ENCODE measurements around the gene MRAS.
"Not testable (repeated sequence)": the region's sequence is repeated elsewhere in the genome, so short reads cannot be mapped to it uniquely, and the experiment has no call there.

MRAS gene

GRCh38 chr3:138394686-138395085 is 46.3 kb downstream of the MRAS start:
- DNase-seq, result no peak

- no peak for DNase-seq
Observed at GRCh38 chr3:138395865-138396751, 47.7 kb downstream of the MRAS start.

DNA sequence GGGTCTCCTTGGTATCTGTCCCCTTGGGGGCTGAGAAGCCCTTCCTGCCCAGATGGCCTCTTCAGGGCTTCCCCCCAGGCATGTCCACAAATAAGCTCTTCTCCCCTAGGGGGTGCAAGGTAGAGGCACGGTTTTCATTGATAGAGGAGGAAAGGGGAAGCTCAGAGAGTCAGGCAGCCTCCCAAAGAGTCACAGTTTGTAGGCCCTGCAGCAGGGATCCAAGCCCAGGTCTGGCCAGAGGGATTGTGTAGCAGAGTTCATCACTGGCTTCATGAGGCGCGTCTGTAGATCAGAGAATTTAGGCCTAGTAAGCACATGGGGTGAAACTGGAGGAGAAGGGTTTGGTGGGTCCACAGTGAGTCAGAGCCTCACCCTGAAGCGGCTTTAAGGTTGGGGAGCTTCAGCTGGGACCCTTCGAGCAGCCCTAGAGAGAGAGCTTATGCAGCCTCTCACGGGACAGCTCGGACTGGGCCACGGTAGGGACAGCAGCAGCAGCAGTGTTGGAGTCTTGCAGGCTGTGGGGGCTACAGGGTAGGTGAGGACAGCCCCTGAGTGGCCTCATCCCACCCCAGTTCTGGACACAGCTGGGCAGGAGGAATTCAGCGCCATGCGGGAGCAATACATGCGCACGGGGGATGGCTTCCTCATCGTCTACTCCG is 48.5 kb downstream of the MRAS start:
- DNase-seq, result no peak

DNA sequence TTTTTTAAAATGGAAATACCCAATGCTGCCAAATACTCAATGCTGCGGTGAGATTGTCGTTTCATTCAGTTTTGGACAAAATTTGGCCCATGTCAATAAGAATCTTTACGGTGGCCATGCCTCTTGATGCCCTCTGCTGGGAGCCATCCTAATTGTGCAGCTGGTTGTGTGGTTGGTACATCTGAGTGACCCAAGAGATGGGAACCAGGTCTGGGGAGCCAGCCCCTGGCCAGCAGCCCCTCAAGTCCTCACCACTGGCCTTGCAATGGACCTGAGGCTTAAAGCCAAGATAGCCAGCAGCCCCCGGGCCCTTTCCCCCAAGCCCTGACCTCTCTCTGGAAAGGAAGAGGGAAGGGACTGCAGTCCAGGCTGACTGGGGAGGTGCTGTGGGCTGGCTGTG is 49.6 kb downstream of the MRAS start:
- no peak for DNase-seq

GRCh38 chr3:138398791-138399575 is 50.6 kb downstream of the MRAS start:
- no peak for DNase-seq

- no peak for DNase-seq
Observed at GRCh38 chr3:138399766-138400165, 51.4 kb downstream of the MRAS start.

DNA sequence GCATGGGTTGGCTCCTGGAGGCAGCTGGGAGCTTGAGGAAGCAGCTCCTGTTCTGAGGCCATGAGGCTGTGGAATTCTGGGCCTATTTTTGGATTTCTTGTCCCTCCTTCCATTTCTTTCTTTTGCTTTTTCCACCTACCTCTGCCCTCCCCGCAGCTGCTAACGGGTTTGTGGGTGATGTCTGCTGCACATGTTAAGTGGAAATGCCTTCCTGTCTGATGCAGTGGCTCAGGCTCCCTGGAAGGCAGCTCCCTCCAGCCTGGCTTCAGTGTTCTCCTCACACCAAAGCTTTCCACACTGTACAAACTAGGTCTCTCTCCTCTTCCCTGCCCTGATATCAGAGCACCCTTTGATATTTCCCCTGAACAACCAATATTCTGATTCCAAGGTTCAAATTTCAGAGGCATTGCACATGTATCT is 52.3 kb downstream of the MRAS start:
- no peak for DNase-seq

GRCh38 chr3:138401834-138402233 is 53.5 kb downstream of the MRAS start:
- DNase-seq, result no peak

- DNase-seq, result no peak
Observed at GRCh38 chr3:138404121-138404520, 55.7 kb downstream of the MRAS start.

GRCh38 chr3:138405001-138405400 is 56.6 kb downstream of the MRAS start:
- DNase-seq, result no peak

DNA sequence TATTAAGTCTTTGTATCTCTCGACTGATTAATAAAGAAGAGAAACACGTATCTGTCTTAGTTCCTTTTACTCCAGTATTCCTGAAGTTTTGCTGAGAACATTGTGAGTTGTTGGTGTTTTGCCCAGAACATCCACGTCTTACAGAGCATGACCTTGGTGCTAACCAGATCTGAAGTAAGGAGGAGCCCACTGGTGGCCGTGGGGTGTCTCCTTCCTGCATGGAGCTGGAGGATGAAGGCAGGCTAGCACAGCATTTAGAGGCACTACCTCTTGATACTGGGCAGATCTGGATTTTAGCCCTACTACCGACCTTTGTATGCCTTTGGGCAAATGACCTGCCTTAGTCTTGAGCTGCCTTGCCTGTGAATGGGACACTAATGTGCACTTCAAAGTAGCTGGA is 57.1 kb downstream of the MRAS start:
- DNase-seq, result no peak

GRCh38 chr3:138406606-138407005 is 58.2 kb downstream of the MRAS start:
- DNase-seq, result no peak

DNA sequence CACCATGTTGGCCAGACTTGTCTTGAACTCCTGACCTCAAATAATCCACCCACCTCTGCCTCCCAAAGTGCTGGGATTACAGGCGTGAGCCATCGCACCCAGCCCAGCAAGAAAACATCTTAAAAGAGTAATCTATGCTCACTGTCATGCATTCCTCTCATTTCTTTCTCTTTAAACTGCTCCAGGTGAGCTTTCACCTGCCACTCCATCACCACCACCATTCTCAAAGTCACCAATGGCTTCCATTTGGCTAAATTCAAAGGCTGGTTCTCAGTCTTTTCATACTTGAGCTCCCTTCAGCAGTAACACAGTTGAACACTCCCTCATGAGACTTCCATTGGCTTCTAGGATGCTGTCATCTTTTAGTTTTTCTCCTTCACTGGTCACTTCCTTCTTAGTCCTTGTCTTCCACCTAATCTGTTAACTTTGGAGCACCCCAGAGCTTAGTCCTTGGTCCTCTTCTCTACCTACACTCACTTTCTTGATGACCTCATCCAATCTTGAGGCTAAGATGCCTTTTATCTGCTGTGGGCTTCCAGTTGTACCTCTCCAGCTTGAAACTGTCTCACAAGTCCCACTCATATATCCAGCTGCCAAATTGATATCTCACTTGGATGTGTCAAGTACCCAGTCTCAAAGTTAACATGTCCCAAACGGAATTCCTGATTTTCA is 59.0 kb downstream of the MRAS start:
- DNase-seq, result no peak

- DNase-seq, result no peak
Observed at GRCh38 chr3:138408751-138409570, 60.6 kb downstream of the MRAS start.

GRCh38 chr3:138412821-138413551 is 64.6 kb downstream of the MRAS start:
- DNase-seq, result no peak

- not testable (repeated sequence) for DNase-seq
Observed at GRCh38 chr3:138416236-138416635, 67.9 kb downstream of the MRAS start.

- DNase-seq, result no peak
Observed at GRCh38 chr3:138417559-138417982, 69.2 kb downstream of the MRAS start.

GRCh38 chr3:138418601-138419206 is 70.3 kb downstream of the MRAS start:
- no peak for DNase-seq

DNA sequence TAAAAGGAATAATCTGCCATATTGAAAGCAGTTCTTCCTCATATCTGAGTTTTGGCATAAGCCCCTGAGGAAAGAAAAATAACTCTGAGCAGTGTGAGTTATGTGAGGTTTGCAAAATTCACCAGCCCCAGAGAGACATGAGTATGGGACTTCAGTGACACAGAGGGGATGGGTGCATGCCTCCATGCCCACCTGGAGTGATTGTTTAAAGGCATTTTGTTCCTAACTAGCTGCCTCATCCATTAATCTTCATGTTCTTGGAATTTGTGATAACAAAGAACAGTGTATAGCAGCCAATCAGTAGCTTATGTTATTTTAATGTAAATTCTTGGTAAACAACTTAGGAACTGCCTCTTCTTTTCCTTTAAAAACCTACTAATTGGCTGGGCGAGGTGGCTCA is 74.9 kb downstream of the MRAS start:
- no peak for DNase-seq

- DNase-seq, result no peak
Observed at GRCh38 chr3:138424323-138424722, 75.9 kb downstream of the MRAS start.

DNA sequence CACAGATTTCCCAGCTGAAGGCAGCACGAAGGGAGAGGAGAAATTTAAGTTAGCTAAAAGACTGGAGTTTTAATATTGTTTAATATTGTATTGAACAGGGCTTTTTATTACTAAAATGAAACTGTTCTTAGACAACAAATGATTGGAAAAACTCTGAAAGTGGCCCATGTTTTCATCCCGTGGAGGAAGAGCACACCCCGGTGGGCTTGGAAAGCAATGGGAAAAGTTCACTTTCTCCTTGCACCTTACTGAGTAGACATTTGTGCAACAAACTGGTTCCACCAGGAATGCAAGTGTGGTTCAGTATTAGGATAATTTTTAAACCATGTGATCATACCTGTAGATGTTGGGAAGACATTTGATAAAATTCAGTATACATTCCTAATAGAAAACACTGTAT is 77.8 kb downstream of the MRAS start:
- no peak for DNase-seq
